Measurements from ENCODE around the gene CLDN6.

The CLDN6 gene

DNA sequence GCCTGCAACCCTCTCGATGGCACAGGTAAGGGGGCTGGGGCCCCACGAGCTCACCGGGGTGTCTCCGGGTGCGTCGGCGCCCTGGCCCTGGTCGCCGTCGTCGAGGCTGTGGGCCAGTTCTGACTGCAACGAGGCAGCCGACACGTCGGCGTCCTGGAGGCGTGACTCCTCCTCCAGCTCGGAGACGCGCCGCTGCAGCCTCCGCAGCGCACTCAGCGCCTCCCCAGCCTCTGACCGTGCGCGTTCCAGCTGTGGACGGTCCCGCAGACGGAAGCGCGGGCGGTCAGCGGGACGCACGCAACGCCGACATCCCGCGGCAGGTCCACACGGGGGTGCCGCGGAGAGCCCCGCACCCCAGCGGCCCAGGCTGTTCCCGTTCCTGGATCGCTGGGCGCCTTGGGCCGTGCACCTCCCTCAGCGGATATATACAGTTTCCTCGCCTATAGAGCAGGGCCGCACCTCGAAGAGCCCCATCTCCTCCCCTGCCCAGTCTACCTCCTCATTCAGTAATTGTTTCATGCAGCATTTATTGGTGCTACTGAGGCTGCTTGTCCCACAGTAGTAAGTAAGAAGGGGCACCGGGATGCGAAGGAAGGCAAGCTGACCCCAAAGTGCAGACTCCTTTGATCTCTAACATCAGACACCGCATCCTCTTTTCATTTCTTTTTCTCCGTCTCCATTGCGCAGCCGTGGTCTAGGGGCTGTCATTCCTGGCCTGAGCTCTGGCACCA is 11.7 kb upstream of the CLDN6 start:
- FAIRE-seq (no peak), DNase-seq (ENCODE audit: insufficient read length, low spot score) (no peak)

DNA sequence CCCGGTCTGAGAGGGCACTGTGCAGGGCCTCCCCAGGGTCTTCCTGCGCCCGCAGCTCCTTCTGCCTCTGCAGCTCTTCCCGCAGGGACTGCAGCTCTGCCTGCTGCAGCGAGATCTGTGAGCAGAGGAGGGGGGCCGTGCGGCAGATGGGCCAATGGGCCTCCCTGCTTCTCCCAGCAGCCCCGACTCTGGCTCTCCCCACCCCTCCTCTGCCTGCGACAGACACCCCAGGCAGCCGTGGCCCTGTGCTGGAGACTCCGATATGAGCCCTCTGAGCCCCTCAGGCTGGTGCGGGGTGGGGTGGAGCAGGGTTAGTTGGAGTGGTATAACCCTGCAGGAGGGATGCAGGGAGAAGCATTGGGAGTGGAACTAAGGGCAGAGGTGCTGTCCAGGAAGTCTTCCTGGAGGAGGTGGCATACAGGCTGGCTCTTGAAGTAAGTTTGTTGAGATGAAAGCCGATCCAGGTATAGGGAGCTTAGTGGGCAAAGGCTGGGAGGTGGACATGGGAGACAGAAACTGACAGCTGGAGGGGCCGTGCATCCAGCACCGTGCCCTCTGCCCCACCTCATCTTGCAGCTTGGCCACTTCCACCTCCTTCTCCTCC is 10.8 kb upstream of the CLDN6 start:
- no peak for FAIRE-seq

DNA sequence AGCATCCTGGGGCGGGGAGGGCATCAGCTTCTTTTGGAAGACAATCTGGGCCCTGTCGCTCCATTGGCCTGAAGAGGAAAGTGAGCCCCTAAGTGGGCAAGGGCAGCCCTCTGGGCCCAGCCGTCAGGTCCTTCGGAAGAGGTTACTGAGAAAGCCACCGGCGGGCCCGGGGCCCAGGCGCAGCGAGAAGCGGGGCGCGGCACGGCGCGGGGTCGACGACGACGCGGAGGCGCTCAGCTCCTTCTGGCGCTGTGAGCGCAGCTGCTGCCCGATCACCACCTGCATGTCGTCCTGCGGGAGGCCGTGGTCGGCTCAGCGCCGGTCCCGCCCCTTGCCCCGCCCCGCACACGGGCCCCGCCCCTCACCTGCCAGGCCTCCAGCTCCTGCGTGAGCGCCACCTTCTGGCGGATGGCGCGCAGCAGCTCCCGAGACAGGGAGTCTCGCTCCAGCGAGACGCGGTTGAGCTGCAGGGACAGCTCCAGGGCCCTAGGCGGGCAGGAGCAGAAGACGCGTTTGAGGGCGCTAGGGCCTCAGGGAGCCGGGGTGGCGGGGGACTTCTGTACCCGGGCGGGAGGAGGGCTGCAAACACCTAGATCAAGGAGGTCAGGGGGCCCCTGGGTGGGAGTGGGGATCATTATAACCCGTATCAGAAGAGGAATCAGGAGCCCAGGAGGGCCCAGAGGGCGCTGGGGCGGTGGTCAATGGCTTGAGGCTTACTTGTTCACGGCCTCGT is 10.2 kb upstream of the CLDN6 start:
- DNase-seq (ENCODE audit: insufficient read length, low spot score) (peak; percentile 84), FAIRE-seq (peak; percentile 95)

More for the DNA sequence above, 10.8 kb upstream of the CLDN6 start:
- no peak for DNase-seq (ENCODE audit: insufficient read length, low spot score)

GRCh38 chr16:3027489-3027795 is 9.5 kb upstream of the CLDN6 start:
- no peak for FAIRE-seq
- DNase-seq (ENCODE audit: insufficient read length, low spot score) = no peak

DNA sequence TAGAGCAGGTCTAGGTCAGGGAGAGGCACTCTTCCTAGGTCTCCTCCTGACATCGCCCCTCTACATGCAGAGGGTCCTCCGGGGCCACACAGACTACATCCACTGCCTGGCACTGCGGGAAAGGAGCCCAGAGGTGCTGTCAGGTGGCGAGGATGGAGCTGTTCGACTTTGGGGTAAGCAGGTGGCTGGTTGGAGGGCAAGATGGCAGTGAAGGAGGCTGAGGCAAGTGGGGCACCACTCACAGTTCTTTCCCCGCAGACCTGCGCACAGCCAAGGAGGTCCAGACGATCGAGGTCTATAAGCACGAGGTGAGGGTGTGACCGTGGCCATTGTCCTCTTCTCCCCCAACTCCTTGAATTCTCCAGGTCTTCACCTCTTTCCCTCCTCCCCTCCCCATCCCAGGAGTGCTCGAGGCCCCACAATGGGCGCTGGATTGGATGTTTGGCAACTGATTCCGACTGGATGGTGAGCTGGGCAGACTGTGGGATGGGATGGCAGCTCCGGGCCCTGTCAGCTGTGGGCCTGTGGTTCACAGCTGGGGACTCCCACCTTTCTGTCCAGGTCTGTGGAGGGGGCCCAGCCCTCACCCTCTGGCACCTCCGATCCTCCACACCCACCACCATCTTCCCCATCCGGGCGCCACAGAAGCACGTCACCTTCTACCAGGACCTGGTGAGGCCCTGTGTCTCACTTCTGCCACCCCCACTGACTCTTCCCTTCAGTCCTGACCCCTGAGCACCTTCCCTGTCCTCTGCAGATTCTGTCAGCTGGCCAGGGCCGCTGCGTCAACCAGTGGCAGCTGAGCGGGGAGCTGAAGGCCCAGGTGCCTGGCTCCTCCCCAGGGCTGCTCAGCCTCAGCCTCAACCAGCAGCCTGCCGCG is 8.9 kb upstream of the CLDN6 start:
- no peak for DNase-seq (ENCODE audit: insufficient read length, low spot score)
- FAIRE-seq = no peak

DNA sequence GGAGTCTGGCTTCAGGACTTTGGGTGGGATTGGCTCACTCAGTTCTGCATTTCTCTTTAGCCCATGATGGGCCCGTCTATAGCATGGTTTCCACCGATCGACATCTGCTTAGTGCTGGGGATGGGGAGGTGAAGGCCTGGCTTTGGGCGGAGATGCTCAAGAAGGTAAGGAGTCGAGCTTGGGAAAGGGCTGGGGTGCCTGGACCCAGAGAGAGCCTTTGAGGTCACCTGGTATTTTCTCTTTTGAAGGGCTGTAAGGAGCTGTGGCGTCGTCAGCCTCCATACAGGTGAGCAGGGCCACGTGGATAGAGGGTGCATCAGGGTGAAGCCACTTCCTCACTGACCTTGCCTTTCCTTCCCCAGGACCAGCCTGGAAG is 8.0 kb upstream of the CLDN6 start:
- DNase-seq (ENCODE audit: insufficient read length, low spot score) (no peak), FAIRE-seq (no peak)

- DNase-seq (ENCODE audit: insufficient read length, low spot score) (no peak), FAIRE-seq (no peak)
Measured at GRCh38 chr16:3025032-3026002, 7.3 kb upstream of the CLDN6 start.

DNA sequence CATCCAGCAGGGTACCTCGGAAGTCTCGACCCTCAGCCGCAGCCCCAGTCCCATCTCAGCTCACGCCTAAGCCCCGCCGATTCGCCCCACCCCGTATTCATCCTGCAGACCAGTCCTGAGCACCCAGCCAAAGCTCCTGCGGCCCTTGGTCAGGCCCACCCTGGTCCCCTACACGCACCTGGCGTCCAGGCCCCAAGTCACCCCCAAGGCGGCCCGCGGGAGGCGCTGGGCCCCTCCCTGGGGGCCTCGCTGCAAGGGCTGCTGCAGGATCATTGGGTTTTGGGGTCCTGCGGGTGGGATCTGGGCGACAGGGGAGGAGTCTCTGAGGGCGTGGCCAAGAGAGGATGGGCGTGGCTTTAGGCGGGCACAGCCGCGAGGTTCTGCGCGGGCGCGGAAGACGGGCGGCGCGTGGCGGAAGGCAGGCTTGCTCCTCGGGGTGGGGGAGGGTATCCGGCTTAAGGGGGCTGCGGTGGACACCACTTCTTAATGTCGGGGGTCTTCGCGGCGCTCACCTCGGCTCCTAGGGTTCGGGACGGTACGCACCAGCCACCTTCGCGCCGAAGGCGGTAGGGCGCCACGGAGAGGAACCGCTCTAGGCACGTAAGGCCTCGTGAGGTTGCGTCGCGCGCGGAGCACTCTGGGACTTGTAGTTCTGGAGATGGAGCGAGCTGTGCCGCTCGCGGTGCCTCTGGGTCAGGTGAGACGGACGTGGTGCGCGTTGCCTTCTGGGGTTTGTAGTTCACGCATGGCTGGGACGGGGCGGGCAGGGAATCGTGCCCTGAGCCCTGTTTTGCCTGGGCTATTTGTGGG is 5.9 kb upstream of the CLDN6 start, which contains the start of the genes HCFC1R1 and THOC6:
Gene HCFC1R1, minus strand, starts transcription at position 274 of the 810 bp plus-strand sequence. Its CDS starts 1 bp downstream, at position 273.
Gene THOC6, plus strand, starts transcription at position 367 of the 810 bp plus-strand sequence. Its CDS starts 292 bp downstream, at position 659.
- DNase-seq (ENCODE audit: insufficient read length, low spot score) (peak; percentile 93), FAIRE-seq (peak; percentile 99)

- peak; percentile 27 for DNase-seq (ENCODE audit: insufficient read length, low spot score)
- no peak for FAIRE-seq
Measured at GRCh38 chr16:3023415-3023668, 5.4 kb upstream of the CLDN6 start.

DNA sequence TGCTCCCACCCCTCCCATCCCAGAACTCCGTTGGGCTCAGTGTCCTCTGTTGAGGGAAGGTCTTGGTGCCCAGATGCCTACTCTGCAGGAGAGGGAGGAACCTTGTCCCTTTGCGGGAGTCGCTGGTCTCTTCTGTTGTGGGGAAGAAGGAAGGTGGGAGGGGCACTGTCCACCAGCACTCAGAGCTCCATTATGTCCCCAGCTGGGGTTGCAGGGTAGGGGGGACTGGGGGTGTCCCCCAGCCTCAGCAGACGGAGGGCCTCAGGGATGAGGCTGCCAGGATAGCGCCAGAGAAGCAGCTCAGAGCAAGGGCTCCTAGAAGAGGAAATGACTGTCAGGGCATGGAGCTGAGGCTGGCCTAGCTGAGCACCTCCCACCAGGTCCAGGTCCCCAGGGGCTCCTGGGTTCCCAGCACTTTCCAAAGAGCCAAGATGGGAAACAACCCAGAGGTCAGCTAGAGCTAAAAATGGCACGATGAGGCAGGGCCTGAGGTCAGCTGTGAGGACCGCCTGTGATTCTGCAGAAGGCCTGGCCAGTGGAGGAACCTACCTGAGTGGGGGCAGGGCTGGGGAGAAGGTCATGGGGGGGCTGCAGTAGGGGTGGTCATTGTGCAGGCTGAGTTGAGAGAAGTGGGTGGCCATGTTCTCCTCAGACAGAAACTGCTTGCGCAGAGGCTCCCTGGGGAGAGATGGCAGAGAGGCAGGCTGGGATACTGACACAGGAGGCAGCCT is 4.9 kb upstream of the CLDN6 start:
- DNase-seq (ENCODE audit: insufficient read length, low spot score) (no peak), FAIRE-seq (peak; percentile 33)

DNA sequence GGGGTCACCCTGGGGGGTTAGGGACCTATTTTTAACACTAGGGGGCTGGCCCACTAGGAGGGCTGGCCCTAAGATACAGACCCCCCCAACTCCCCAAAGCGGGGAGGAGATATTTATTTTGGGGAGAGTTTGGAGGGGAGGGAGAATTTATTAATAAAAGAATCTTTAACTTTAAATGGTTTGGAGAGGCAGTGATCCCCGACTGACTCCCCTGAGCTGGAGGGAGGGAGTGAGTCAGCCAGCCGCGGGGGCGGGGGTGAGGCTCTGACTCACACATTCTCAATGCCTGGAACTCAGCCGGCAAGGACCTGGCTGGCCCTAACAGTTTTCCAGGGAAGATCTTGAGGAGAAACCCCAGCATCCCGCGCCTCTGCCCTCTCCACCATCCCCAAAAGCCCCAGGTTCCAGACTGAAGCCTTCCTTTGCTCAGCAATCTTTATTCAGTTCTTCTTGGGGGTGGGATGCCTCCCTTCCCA is 4.3 kb upstream of the CLDN6 start:
- peak; percentile 72 for FAIRE-seq
- peak; percentile 85 for DNase-seq (ENCODE audit: insufficient read length, low spot score)

DNA sequence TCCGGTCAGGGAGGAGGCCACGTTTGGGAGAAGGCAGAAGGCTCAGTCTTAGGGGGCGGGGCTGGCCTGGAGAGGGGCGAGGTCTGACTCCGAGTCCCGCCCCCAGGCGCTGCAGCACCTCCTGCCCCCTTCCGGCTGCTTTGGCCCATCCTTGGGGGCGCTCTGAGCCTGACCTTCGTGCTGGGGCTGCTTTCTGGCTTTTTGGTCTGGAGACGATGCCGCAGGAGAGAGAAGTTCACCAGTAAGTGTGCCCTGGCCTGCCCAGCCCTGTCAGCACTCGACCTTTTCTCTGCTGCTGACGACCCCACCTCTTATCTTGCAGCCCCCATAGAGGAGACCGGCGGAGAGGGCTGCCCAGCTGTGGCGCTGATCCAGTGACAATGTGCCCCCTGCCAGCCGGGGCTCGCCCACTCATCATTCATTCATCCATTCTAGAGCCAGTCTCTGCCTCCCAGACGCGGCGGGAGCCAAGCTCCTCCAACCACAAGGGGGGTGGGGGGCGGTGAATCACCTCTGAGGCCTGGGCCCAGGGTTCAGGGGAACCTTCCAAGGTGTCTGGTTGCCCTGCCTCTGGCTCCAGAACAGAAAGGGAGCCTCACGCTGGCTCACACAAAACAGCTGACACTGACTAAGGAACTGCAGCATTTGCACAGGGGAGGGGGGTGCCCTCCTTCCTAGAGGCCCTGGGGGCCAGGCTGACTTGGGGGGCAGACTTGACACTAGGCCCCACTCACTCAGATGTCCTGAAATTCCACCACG is 3.6 kb upstream of the CLDN6 start:
- FAIRE-seq = peak; percentile 93
- peak; percentile 69 for DNase-seq (ENCODE audit: insufficient read length, low spot score)

DNA sequence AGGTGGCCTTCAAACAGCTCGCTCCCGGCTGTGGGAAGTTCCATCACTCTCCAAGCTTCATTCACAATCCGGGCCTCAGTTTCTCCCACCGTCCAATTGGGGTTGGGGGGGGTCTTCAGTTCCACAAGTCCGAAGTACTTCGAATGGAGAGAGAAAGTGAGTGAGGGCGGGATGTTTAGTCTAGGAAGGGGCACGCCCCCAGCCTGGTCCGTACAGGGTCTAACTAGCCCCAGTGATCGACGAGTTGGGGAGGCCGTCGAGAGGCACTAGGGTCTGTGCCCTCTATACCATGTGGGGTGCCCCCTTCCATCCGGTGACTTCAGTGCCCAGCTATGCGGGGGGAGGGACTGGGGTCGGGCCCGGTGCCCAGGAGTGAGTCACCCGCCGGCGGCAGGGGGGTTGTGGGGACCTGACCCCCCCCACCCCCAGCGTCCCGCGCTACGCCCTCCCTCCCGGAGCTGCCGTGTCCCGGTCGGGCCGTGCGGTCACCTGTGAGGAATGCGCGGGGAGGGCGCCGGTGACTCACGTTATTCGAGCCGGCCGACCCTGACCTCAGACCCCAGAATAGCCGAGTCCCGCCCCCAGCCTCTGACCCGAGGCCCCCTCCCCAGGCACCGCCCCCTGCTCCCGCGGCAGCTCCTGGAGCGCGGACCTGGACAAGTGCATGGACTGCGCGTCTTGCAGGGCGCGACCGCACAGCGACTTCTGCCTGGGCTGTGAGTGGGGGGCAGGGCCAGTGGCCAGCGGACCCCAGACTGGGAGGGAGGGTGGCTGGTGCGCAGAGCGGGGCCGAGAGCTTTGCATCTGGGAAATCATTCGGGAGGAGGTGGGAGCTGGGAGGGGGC is 2.8 kb upstream of the CLDN6 start:
- DNase-seq (ENCODE audit: insufficient read length, low spot score) (peak; percentile 84), FAIRE-seq (peak; percentile 95)

- FAIRE-seq (peak; percentile 69), DNase-seq (ENCODE audit: insufficient read length, low spot score) (peak; percentile 78)
Measured at GRCh38 chr16:3020247-3020603, 2.2 kb upstream of the CLDN6 start, which contains the start of gene TNFRSF12A. Gene TNFRSF12A (plus strand): TSS chr16:3020368. CDS start chr16:3020398, 30 bp downstream.

GRCh38 chr16:3019594-3020246 is 1.7 kb upstream of the CLDN6 start:
- no peak for DNase-seq (ENCODE audit: insufficient read length, low spot score)
- FAIRE-seq = no peak

- DNase-seq (ENCODE audit: insufficient read length, low spot score) = no peak
- FAIRE-seq = no peak
Measured at GRCh38 chr16:3017344-3017743, 639 bp downstream of the CLDN6 start.

All from HTR-8/SVneo (cell line).